Kidney epithelial cell (primary cell): ENCODE results near the gene GBE1. TPM values are rescaled to one million over a fixed set of nuclear protein-coding genes. Genes with fewer than 3 reads are reported as not detected.
"Not testable (repeated sequence)": the region's sequence is repeated elsewhere in the genome, so short reads cannot be mapped to it uniquely, and the experiment has no call there.

Experiments
- DNase-seq: peaks from one replicate; pipeline ENCODE4 v3.0.0-alpha.2; 2010; ENCODE audit warnings: low read depth
- H3K27me3 ChIP-seq: 2 replicates; pipeline ENCODE4 v1.6.0; 2011; ENCODE audit warnings: low read length; ENCODE audit not compliant: control insufficient read depth, insufficient read depth
- H3K36me3 ChIP-seq: 2 replicates; pipeline ENCODE4 v1.5.1; 2011; ENCODE audit warnings: low read length; ENCODE audit not compliant: control insufficient read depth, insufficient read depth
- H3K4me3 ChIP-seq: 2 replicates; pipeline ENCODE4 v1.5.1; 2011; ENCODE audit warnings: low read depth, mild to moderate bottlenecking, control low read depth, low read length
- total RNA-seq: library from RNA; depleted of rRNA; stranded (reverse); fragments of >200 nt; gene quantifications from 2 replicates; pipeline ENCODE4 v1.2.3, GENCODE V29; 2015
- TF ChIP-seq, protein P1 (sequence below): IDR thresholded peaks from 2 replicates; pipeline ENCODE4 v1.5.1; 2011; ENCODE audit warnings: mild to moderate bottlenecking, moderate library complexity, low read length, control low read depth, inconsistent platforms; ENCODE audit not compliant: insufficient read depth, poor library complexity, severe bottlenecking

The GBE1 gene
- total RNA-seq, 1 donor from 2014 or later: 30.8 TPM

DNA sequence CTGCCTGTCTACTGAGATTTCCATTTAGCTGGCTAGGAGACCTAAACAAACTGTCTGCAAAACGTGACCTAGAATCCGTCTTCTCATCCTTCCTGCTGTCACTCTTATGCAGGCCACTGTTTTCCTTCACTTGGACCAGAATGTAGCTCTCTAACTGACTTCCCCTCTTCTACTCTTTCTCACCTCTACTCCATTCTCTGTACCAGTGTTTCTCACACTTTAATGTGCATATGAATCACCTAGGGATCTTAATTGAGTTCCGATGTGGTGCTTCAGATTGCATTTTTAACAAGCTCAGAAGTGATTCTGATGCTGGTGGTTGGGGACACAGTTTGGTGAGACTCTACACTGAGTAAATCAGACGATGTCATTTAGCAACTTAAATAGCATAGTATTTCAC, 1.6 kb upstream of the GBE1 start:
- no peak overlapping the region for H3K4me3 ChIP-seq
- H3K27me3 ChIP-seq: no peaks in the 10 kb centered on the region
- H3K36me3 ChIP-seq: no peaks in the 10 kb centered on the region
- no peak for DNase-seq
- TF ChIP-seq, protein P1, sequence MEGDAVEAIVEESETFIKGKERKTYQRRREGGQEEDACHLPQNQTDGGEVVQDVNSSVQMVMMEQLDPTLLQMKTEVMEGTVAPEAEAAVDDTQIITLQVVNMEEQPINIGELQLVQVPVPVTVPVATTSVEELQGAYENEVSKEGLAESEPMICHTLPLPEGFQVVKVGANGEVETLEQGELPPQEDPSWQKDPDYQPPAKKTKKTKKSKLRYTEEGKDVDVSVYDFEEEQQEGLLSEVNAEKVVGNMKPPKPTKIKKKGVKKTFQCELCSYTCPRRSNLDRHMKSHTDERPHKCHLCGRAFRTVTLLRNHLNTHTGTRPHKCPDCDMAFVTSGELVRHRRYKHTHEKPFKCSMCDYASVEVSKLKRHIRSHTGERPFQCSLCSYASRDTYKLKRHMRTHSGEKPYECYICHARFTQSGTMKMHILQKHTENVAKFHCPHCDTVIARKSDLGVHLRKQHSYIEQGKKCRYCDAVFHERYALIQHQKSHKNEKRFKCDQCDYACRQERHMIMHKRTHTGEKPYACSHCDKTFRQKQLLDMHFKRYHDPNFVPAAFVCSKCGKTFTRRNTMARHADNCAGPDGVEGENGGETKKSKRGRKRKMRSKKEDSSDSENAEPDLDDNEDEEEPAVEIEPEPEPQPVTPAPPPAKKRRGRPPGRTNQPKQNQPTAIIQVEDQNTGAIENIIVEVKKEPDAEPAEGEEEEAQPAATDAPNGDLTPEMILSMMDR: no peak

GRCh38 chr3:81761904-81762580, 597 bp upstream of the GBE1 start:
- TF ChIP-seq, protein P1: no peak
- no peaks in the 10 kb centered on the region for H3K36me3 ChIP-seq
- DNase-seq: no peak
- H3K27me3 ChIP-seq: no peaks in the 10 kb centered on the region
- peak overlapping the region; percentile 75 for H3K4me3 ChIP-seq

GRCh38 chr3:81760215-81760614, 1.2 kb downstream of the GBE1 start:
- H3K36me3 ChIP-seq: no peaks in the 10 kb centered on the region
- no peaks in the 10 kb centered on the region for H3K27me3 ChIP-seq
- TF ChIP-seq, protein P1: no peak
- DNase-seq: no peak
- H3K4me3 ChIP-seq: peak overlapping the region; percentile 75

DNA sequence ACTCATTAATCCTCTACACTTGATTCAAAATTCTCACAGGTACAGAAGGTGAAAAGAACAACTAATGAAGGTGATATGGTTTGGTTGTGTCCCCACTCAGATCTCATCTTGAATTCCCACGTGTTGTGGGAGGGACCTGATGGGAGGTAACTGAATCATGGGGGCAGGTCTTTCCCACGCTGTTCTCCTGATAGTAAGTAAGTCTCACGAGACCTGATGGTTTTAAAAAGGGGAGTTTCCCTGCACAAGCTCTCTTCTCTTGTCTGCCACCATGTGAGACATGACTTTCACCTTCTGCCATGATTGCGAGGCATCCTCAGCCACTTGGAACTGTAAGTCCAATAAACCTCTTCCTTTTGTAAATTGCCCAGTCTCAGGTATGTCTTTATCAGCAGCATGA, 2.7 kb downstream of the GBE1 start:
- not testable (repeated sequence) for H3K27me3 ChIP-seq, DNase-seq, H3K36me3 ChIP-seq, H3K4me3 ChIP-seq

- no peak overlapping the region for H3K4me3 ChIP-seq
- H3K27me3 ChIP-seq: no peaks in the 10 kb centered on the region
- H3K36me3 ChIP-seq: no peaks in the 10 kb centered on the region
- DNase-seq: no peak
- TF ChIP-seq, protein P1: no peak
Observed at GRCh38 chr3:81758275-81758674, 3.2 kb downstream of the GBE1 start.

- TF ChIP-seq, protein P1: no peak
- no peaks in the 10 kb centered on the region for H3K36me3 ChIP-seq
Observed at GRCh38 chr3:81753416-81754027, 7.9 kb downstream of the GBE1 start.

More at GRCh38 chr3:81753416-81754027, 7.9 kb downstream of the GBE1 start:
- Histone ChIP-seq H3K4me3 (no peak overlapping the region), H3K27me3 (no peaks in the 10 kb centered on the region)
- no peak for DNase-seq
